GM12874 (cell line): Measurements from ENCODE around the gene FCGBP.

ENCODE experiments used
- CTCF ChIP-seq: IDR thresholded peaks from 2 replicates; pipeline ENCODE4 v1.5.1; 2011; ENCODE audit warnings: low read depth, mild to moderate bottlenecking, control low read depth, low read length, moderate library complexity; ENCODE audit not compliant: insufficient read depth

FCGBP gene

GRCh38 chr19:39969681-39970424 lies 35.4 kb upstream of the FCGBP start:
- no peak for TF ChIP-seq CTCF

DNA sequence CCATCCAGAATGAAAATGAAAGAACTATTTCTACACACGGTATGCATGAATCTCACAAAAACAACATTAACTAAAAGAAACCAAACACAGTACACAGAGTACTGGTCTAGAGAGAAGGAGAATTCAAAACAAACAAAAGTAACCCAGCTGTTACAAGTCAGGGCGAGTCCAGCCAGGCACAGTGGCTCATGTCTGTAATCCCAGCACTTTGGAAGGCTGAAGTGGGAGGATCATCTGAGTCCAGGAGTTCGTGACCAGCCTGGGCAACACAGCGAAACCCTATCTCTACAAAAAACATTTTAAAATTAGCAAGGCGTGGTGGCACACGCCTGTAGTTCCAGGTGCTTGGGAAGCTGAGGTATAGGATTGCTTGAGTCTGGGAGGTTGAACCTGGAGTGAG lies 34.8 kb upstream of the FCGBP start:
- no peak for TF ChIP-seq CTCF

DNA sequence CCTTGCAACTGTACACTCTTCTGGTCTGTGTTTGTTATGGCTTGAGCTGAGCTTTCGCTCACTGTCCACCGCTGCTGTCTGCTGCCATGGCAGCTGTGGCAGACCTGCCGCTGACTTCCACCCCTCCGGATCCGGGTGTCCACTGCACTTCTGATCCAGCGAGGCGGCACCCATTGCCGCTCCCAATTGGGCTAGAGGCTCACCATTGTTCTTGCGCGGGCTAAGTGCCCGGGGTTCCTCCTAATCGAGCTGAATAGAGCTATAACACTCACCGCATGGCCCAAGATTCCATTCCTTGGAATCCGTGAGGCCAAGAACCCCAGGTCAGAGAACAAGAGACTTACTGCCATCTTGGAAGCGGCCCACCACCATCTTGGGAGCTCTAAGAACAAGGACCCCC lies 34.4 kb upstream of the FCGBP start:
- TF ChIP-seq CTCF: no peak

DNA sequence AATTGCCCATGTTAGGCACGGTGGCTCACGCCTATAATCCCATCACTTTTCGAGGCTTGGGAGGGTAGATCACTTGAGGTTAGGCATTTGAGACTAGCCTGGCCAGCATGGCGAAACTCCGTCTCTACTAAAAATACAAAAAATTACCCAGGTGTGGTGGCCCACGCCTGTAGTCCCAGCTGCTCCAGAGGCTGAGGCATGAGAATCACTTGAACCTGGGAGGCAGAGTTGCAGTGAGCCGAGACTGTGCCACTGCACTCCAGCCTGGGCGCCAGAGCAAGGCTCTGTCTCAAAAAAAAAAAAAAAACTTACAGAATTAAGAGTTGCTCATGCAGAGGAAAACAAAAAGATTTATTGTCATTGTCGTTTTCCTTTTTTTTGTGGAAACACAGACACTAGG lies 33.1 kb upstream of the FCGBP start:
- no peak for TF ChIP-seq CTCF

DNA sequence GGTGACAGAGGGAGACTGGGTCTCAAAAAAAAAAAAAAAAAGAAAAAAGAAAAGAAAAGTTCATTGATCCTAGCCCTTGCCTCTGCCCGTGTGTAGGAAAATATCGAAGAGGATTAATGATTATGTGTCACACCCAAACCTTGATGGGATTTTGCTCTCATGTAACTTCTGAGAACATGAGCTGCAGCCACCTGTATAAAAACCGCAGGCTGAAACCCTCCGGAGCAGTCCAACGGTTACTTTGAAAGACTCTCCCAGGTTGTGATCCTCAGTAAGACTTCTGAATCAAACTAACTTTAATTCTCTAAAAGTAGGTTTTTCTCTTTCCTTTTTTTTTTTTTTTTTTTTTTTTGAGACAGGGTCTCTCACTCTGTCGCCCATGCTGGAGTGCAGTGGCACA lies 32.2 kb upstream of the FCGBP start:
- TF ChIP-seq CTCF: no peak

DNA sequence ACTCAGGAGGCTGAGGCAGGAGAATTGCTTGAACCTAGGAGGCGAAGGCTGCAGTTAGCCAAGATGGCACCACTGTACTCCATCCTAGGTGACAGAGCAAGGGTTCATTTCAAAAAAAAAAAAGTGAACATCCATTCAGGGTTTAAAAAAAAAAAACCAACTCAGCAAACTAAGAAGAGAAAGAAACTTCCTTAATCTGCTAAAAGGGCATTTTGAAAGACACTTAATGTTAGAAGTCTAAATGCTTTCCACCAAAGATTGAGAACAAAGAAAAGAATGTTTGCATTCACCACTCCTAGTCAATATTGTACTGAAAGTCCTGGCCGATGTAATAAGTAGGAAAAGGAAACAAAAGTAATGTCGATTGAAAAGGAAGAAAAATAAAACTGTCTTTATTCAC lies 29.5 kb upstream of the FCGBP start:
- TF ChIP-seq CTCF: no peak

GRCh38 chr19:39953915-39954314 lies 19.5 kb upstream of the FCGBP start:
- TF ChIP-seq CTCF: no peak
